ELR (cell line): ENCODE results near the gene THOC5.

Experiments
- DNase-seq: peaks from one replicate; pipeline ENCODE4 v3.0.0-alpha.2; 2015; ENCODE audit warnings: low read depth

THOC5 gene

DNA sequence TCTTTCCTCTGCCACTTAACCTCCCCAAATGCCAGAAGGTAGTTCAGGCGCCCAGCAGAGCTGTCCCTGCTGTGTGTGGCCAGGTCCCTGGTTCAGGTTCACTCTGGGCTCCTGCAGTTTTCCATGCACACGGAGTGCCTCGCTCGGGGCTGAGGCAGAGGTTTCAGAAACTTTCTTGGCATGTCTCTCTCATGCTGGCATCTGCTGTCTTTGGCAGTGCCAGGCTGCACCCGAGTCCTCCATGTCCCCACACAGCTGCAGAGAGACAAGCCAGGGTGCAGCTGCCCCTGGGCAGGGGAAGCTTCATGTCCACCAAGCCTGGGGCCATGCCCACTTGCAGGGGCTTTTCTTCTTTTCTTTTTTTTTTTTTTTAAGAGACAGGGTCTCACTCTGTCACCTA is 80.6 kb downstream of the THOC5 start:
- DNase-seq = no peak

DNA sequence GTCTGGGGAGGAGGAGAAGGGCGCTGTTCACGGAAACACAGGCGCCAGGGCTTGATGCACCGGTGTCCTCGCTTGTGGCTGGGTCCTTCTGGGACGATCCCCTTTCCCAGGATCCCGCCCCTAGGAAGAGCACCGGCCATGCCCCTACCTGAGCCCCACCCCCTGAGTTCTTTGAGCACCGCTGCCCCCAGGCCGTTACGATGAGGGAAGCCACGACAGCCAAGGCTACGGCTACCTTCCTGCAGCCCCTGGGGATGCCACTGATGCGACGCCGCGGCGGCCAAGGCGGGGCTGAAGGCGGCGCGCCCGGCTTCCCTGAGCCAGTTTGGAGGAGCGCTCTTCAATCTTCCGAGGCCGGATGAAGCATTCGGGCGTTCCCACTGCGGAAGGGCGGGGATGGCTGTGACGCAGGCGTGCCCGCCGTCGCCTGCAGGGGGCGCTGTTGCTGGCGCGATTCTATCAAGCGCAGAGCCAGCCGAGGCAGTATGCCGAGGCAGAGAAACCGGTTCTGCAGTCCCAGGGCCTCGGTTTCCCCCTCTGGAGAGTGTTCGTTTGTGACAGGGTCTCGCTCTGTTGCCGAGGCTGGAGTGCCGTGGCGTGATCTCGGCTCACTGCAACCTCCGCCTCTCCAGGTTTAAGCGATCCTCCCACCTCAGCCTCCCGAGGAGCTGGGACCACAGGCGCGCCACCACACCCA is 83.2 kb downstream of the THOC5 start:
- DNase-seq = peak; percentile 45

DNA sequence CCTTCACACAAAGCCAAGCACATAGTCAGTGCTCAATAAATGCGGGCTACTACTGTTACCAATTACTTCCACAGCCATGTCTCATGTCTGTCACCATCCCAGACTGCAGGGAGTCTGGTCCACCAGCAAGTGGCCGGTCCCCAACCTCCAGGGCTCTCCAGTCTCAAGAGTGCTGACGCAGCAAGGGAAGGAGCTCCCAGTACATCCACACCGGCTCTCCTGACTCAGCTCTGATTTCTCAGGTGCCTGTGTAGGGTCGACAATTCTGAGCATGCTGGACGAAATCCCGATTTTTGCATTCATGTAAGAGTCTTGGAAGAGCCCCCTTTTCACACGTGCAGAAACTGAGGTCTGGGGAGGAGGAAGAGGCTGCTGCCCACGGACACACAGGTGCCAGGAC is 83.8 kb downstream of the THOC5 start:
- no peak for DNase-seq

DNA sequence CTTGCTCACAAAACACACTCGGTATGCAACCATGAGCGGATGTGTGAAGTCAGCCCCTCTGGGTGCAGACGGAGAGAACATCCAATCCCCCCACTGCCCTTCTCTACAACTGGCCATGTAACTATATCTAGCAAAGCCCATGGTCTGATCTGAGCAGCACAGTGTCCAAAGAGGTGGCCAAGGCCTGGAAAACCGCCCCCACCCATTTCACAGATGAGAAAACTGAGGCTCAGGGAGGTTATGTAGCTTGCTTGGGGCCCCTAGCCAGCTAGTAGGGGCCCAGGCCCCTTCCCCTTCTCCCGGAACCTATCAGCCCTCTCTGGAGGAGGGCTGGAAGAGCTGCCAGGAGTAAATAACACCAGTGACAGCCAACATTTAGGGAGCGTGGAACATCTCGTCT is 89.0 kb downstream of the THOC5 start:
- DNase-seq = no peak

DNA sequence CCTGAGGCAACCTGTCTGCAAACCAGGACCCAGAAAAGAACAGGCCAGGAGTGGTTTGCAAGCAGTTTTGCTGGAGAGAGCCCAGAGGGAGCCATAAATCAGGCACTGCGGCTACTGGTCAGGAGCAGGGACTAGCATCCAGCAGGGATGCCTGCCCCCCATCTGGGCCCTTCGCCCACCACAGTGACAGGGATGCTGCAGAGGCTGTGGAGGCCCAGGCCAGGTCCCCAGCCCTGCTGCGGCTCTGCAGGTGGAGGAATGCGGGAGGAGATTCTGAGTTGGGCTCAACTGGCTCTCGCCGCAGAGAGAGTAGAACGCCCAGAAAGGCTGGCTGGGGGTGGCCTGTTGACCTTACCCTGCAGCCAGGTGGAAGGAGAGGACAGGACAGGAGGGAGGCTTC is 89.9 kb downstream of the THOC5 start:
- no peak for DNase-seq

DNA sequence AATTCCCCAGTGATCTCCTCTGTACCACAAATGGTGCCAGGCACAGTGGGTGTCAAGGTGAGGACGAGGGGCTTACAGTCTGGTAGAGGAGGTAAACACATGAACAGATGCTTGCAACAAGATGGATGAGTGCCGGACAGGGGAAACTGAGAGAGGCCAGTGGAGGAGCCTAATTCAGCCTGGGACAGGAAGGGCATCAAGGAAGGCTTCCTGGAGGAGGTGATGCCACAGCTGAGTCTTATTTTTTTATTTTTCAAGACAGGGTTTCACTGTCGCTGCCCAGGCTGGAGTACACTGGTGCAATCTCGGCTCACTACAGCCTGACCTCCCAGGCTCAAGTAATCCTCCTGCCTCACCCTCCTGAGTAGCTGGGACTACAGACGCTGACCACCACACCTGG is 92.3 kb downstream of the THOC5 start:
- no peak for DNase-seq

DNA sequence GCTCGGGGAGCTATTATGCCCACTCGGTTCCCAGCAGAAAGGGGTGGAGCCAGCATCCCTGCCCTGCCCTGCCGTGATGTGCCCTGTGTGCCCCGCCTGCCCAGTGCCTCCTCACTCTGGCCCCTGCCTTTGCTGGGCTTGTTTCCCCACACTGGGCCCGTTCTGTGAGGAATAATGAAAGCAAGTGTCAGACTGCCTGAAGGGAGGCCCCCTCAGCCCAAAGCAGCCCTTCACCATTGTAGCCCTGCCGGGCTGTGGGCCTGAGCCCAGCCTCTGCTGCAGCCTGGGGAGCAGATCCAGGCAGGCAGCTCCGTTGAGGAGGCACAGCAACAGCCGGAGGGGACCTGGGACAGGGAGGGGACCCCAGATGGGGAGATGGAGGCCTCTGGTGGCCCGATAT is 93.8 kb downstream of the THOC5 start:
- DNase-seq = no peak

DNA sequence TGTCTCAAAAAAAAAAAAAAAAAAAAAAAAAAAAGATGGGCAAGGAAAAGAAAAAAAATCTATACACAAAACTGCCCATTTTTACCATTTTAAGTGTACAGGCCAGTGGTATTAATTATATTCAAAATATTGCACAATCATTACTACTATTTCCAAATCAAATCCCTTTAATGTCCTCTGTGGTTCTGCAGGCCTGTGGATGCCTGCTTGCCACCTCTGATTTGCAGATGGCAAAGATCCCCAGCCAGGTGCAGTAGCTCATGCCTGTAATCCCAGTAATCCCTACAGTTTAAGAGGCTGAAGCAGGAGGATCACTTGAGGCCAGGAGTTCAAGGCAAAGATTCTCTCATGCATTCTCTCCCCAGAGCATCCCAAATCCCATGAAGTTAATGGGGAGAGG is 95.0 kb downstream of the THOC5 start:
- no peak for DNase-seq

DNA sequence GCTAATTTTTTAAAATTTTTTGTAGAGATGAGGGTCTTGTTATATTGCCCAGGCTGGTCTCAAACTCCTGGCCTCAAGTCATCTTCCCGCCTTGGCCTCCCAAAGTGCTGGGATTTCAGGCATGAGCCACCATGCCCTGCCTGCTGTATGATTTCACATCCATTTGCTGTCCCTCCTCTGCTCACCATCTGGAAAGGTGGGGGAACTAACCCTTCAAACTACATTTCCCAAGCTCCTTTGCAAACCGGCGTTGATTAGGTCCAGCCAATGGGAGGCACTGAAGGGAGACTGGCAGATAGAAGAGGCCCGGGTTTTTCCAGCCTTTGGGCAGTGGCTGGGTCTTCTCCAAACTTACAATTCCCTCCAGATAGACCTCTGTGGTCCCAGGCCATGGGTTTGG is 95.8 kb downstream of the THOC5 start:
- peak; percentile 77 for DNase-seq

DNA sequence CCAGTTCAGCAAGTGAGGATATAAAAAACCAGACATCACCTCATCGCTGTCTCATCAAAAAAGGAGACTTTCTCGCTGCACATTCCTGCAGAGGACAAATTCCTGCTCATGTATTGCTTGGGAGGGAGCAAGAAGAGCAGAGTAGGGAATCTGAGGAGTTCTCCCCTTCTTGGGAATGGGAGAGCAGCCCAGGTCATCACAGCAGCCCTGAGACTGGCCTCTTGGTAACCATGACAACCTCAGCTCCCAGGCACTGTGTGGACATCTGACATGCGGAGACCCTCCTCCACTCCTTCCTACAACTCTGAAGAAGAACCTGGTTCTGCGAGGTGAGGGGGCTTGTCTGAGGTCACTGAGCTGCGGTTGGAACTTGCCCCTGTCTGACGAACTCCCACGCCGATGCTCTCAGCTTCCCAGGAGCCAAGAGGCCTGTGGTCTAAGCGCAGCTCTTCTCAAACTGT is 97.3 kb downstream of the THOC5 start:
- no peak for DNase-seq
